ENCODE data around the gene CLCN5.
"Not testable (repeated sequence)": the region's sequence is repeated elsewhere in the genome, so short reads cannot be mapped to it uniquely, and the experiment has no call there.

Gene CLCN5

DNA sequence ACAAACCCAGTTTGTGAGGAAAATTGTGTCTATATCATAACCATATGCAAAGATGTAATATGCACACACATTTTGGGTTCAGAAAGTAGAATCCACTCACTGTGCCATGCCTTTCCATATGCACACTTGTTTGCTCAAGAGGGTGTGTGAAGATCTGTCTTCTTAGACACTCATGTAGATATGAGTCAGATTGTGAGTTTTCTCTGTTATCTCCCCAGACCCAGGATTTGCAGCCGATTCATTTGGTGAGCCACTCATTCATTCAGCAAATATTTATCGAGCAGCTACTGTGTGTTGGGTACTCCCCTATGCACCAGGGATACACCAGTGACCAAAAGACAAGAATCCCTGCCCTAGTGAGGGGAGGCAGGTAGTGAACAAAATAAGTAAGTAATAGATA lies 81.5 kb downstream of the CLCN5 start:
- no peak overlapping the region for H3K27ac ChIP-seq
- TF ChIP-seq, protein P1, sequence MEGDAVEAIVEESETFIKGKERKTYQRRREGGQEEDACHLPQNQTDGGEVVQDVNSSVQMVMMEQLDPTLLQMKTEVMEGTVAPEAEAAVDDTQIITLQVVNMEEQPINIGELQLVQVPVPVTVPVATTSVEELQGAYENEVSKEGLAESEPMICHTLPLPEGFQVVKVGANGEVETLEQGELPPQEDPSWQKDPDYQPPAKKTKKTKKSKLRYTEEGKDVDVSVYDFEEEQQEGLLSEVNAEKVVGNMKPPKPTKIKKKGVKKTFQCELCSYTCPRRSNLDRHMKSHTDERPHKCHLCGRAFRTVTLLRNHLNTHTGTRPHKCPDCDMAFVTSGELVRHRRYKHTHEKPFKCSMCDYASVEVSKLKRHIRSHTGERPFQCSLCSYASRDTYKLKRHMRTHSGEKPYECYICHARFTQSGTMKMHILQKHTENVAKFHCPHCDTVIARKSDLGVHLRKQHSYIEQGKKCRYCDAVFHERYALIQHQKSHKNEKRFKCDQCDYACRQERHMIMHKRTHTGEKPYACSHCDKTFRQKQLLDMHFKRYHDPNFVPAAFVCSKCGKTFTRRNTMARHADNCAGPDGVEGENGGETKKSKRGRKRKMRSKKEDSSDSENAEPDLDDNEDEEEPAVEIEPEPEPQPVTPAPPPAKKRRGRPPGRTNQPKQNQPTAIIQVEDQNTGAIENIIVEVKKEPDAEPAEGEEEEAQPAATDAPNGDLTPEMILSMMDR (conservative IDR thresholded peaks at IDR 0.05) = no peak
- no peak for TF ChIP-seq ZFX (IDR thresholded peaks at IDR 0.05)

DNA sequence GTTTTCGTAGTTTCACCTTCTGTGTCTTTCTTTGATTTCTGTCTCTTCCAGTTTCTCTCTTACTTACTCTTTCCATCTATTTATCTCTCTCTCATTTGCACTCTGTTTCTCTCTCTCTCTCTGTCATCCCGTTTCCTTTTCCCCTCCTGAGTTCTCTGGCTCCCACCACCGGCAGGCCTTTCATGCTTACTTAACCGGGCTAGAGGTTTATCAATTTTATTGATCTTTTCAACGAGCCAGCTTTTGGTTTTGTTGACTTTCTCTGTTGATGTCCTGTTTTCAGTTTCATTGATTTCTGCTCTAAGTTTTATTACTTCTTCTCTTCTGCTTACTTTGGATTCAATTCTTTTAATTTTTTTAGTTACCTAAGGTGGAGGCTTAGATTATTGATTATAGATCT lies 103.2 kb downstream of the CLCN5 start:
- H3K27ac ChIP-seq = not testable (repeated sequence)

DNA sequence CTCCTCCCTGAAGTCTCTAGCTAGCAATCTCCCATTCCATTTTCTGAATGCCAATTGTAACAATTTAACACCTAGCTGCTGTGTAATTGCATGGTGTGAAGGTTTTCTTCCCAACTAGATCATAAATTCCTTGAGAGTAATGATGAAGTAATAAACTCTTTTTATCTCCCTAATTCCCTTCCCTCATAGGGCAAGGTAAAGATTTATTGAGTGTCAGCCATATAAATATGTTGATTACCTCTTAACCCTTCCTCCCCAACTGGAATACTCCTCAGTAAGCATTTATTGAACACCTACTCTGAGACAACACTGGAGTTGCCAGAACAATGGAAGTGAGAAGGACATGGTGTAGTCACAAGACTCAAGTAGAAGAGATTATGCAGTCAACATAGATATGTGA lies 112.7 kb downstream of the CLCN5 start:
- H3K27ac ChIP-seq = no peak overlapping the region
- no peak for TF ChIP-seq ZFX (IDR thresholded peaks at IDR 0.05)
- TF ChIP-seq, protein P1 (conservative IDR thresholded peaks at IDR 0.05) = no peak

DNA sequence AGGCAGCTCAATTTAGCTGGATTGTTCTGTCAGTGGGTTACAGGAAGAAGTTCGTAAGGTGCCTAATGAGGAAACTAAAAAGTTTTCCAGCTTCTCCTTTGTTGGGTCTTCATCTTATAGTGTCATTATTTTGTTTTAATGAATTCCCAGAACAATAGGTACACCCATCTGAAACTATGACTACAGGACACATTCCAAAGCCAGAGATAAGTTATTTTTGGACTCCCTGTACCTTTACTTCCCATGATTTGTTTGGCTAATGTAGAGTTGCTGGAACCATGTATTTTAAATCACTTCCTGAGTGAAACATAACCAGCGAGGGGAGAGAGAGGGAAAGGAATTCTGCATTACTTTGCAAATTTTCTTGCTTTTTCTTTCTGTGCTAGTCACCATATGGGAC lies 114.0 kb downstream of the CLCN5 start:
- no peak for TF ChIP-seq ZFX (IDR thresholded peaks at IDR 0.05)
- TF ChIP-seq, protein P1 (conservative IDR thresholded peaks at IDR 0.05) = no peak
- H3K27ac ChIP-seq = no peak overlapping the region

DNA sequence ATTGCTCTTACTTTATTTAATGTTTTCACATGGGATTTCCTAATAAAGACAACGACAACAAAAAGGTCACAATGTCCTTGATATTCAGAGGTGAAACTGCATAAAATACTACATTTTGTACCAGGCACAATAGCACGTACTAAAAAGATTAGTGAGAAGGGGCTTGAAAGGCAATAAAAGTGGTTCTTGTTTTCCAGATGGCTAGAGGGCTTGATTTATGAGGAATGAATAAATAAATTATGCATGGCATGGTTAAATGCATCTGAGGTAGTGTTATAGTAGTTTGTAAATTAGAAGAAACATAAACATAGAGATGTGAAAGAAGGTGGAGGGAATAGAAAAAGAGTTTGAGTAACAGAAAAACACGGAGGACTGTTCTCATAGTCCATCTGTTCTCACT lies 123.4 kb downstream of the CLCN5 start:
- H3K27ac ChIP-seq = no peak overlapping the region
- TF ChIP-seq ZFX (IDR thresholded peaks at IDR 0.05) = no peak
- TF ChIP-seq, protein P1 (conservative IDR thresholded peaks at IDR 0.05) = no peak

DNA sequence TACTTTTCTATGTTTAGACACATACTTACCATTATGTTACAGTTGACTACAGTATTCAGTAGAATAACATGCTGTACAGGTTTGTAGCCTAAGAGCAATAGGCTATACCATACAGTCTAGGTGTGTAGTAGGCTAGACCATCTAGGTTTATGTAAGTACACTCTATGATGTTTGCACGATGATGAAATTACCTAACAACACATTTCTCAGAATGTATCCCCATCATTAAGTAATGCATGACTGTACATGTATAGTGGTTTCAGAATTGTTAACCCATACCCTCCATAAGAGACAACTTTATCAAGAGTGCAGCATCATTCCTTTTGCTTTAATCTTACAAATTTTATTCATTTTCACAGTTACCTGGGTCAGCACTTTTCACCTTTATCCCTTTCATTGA lies 126.8 kb downstream of the CLCN5 start:
- no peak overlapping the region for H3K27ac ChIP-seq
- TF ChIP-seq, protein P1 (conservative IDR thresholded peaks at IDR 0.05) = no peak
- TF ChIP-seq ZFX (IDR thresholded peaks at IDR 0.05) = no peak

DNA sequence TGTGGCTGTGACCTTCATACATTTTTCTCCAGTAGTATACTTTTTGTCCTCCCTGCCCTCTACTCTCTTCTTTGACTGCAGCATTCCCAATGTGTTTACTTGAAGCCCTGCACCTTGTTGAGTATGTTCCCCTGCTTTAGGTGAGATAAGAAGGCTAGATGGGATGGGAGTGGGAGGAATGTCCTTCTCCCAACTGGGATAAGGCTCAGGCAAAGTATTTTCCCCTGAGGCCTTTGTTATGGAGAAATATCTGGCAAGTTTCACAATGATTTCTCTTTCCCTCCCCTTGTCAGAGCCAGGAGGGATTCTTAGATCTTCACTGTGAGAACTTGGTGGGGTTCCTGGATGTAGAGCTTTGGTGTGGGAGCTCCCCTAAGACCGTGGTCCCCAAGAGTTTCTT lies 131.8 kb downstream of the CLCN5 start:
- no peak overlapping the region for H3K27ac ChIP-seq
- no peak for TF ChIP-seq ZFX (IDR thresholded peaks at IDR 0.05)

DNA sequence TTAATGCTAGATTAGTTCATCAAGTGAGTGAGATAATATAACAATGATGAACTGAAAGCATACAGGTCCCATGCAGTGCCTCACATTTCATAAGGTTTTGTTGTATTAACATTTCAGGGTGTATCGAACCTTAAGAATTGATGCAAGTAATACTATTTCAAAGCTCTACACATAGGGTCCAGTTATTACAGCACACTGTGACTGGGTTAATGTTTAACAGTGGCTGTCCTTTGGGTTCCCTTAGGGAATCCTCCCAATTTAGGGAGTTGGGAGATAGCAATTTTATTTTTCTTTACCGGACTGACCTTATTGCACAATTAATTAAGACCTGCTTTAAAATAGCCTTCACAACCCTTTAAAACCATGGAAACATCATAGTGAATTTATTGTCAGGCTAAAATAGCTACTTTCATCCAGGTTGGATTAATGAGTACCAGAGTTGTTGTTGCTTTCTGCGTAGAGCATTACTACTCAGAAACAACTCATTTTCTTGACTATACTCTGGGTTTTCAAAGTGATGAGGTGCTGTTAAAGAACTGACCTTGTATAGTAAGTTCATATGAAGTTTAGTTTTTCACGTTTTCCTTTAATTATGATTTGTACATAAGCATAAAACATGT lies 144.0 kb downstream of the CLCN5 start:
- TF ChIP-seq, protein P1 (conservative IDR thresholded peaks at IDR 0.05) = no peak
- TF ChIP-seq ZFX (IDR thresholded peaks at IDR 0.05) = no peak

More for the DNA sequence above, 144.0 kb downstream of the CLCN5 start:
- no peak overlapping the region for H3K27ac ChIP-seq
